ENCODE data around the gene NTMT2. TPM values are rescaled to one million over a fixed set of nuclear protein-coding genes. Genes with fewer than 3 reads are reported as not detected.

Gene NTMT2
- total and polyA plus RNA-seq, 9 of the 15 experiments (the other 6 are each of a cell fraction or from before 2014, with no cell fraction given), result not detected

DNA sequence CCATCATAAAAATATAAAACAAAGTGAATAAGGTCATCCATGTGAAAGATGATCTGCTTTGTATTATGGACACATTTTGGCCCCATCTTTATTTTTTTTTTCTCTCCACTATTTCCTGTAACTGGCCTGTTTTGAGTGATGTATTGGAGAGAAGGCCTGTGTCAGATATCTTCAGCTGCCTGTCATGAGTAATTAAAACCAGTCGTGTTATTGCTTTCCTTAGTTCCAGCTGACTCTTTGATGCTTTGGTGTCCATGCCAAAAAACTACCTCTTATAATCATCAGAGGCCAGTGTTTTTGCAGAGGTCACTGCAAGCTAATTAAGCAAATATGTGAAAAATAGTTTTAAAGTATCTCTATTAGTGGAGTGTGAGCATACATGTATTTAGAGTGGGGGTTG, 29.7 kb downstream of the NTMT2 start (continued):
- no peak for TF ChIP-seq MEF2A (IDR thresholded peaks at IDR 0.05; ENCODE audit: control insufficient read depth, low read depth, low read length)

GRCh38 chr1:170176772-170177171, 31.0 kb downstream of the NTMT2 start:
- Histone ChIP-seq H3K4me2 (ENCODE audit: insufficient read depth, low read length) (no peak overlapping the region), H3K4me1 (replicated peaks in 1 of 2; ENCODE audit: control insufficient read depth in 2 of 2, insufficient read depth in 2 of 2, low read length in 2 of 2) (no peaks in the 10 kb centered on the region), H3K79me2 (ENCODE audit: control insufficient read depth, insufficient read depth, low read length) (no peaks in the 10 kb centered on the region), H3K9ac (ENCODE audit: insufficient read depth in 1 of 2, low read depth in 2 of 2, low read length in 2 of 2) (no peak overlapping the region), H3K27me3 (ENCODE audit: control insufficient read depth in 2 of 2, insufficient read depth in 2 of 2, low read length in 2 of 2) (no peaks in the 10 kb centered on the region), H3K4me3 (no peak overlapping the region), H3K36me3 (ENCODE audit: control insufficient read depth, insufficient read depth, low read length) (no peaks in the 10 kb centered on the region), H3K9me3 (replicated peaks; ENCODE audit: control insufficient read depth, insufficient read depth, low read depth, low read length) (no peaks in the 10 kb centered on the region), H3K9me1 (ENCODE audit: control insufficient read depth, insufficient read depth, low read length) (no peaks in the 10 kb centered on the region), H2AFZ (ENCODE audit: low read depth, low read length) (no peak overlapping the region), H4K20me1 (replicated peaks; ENCODE audit: control insufficient read depth, insufficient read depth, low read length) (no peaks in the 10 kb centered on the region), H3K27ac (ENCODE audit: extremely low read depth, low read depth, low read length) (no peak overlapping the region)
- in situ Hi-C loops (cut with MboI) (no loop called here), intact Hi-C loops (cut with micrococcal nuclease) (no loop called here)
- no TSS peak for BruUV-seq (replicated peaks)
- DNase-seq (ENCODE audit: extremely low read depth in 1 of 4, low spot score in 3 of 4) (no peak), FAIRE-seq (no peak), ATAC-seq (no peak)
- WGBS (ENCODE audit: insufficient coverage, low coverage, missing lambda C conversion rate), result 0% methylated on average over 3 of the region's 3 CpGs
- no peak for TF ChIP-seq HDAC3 (IDR thresholded peaks at IDR 0.05; ENCODE audit: borderline replicate concordance, partially characterized antibody)
- no peak for TF ChIP-seq NCOA6 (IDR thresholded peaks at IDR 0.05)
- TF ChIP-seq MTA3 (IDR thresholded peaks at IDR 0.05; ENCODE audit: borderline replicate concordance), result no peak
- no peak for TF ChIP-seq MECOM (CRISPR knock-in tag; IDR thresholded peaks at IDR 0.05)
- TF ChIP-seq HDGF (IDR thresholded peaks at IDR 0.05), result no peak
- TF ChIP-seq, protein P1, sequence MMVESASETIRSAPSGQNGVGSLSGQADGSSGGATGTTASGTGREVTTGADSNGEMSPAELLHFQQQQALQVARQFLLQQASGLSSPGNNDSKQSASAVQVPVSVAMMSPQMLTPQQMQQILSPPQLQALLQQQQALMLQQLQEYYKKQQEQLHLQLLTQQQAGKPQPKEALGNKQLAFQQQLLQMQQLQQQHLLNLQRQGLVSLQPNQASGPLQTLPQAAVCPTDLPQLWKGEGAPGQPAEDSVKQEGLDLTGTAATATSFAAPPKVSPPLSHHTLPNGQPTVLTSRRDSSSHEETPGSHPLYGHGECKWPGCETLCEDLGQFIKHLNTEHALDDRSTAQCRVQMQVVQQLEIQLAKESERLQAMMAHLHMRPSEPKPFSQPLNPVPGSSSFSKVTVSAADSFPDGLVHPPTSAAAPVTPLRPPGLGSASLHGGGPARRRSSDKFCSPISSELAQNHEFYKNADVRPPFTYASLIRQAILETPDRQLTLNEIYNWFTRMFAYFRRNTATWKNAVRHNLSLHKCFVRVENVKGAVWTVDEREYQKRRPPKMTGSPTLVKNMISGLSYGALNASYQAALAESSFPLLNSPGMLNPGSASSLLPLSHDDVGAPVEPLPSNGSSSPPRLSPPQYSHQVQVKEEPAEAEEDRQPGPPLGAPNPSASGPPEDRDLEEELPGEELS (CRISPR knock-in tag; IDR thresholded peaks at IDR 0.05; ENCODE audit: borderline replicate concordance), result no peak
- TF ChIP-seq GATAD2A (IDR thresholded peaks at IDR 0.05), result no peak
- no peak for TF ChIP-seq ZNF174 (CRISPR knock-in tag; IDR thresholded peaks at IDR 0.05)
- TF ChIP-seq, protein P2, sequence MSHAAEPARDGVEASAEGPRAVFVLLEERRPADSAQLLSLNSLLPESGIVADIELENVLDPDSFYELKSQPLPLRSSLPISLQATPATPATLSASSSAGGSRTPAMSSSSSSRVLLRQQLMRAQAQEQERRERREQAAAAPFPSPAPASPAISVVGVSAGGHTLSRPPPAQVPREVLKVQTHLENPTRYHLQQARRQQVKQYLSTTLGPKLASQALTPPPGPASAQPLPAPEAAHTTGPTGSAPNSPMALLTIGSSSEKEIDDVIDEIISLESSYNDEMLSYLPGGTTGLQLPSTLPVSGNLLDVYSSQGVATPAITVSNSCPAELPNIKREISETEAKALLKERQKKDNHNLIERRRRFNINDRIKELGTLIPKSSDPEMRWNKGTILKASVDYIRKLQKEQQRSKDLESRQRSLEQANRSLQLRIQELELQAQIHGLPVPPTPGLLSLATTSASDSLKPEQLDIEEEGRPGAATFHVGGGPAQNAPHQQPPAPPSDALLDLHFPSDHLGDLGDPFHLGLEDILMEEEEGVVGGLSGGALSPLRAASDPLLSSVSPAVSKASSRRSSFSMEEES (CRISPR knock-in tag; IDR thresholded peaks at IDR 0.05), result no peak
- TF ChIP-seq MTF1 (CRISPR knock-in tag; IDR thresholded peaks at IDR 0.05; ENCODE audit: borderline replicate concordance), result no peak
- no peak for TF ChIP-seq CCNT2 (IDR thresholded peaks at IDR 0.05; ENCODE audit: borderline replicate concordance, extremely low read depth, insufficient read length, low read depth, low read length)
- no peak for TF ChIP-seq HDAC6 (IDR thresholded peaks at IDR 0.05; ENCODE audit: low read depth, low read length)
- TF ChIP-seq KDM5B (IDR thresholded peaks at IDR 0.05; ENCODE audit: insufficient replicate concordance, low read depth, low read length), result no peak
- no peak for TF ChIP-seq SNIP1 (IDR thresholded peaks at IDR 0.05; ENCODE audit: low read depth)
- no peak for TF ChIP-seq ZBTB7A (IDR thresholded peaks at IDR 0.05; ENCODE audit: borderline replicate concordance, control insufficient read depth, low read depth, low read length)
- no peak for TF ChIP-seq JUN (IDR thresholded peaks at IDR 0.05; ENCODE audit: borderline replicate concordance, low read depth, low read length)
- no peak for TF ChIP-seq JUN (CRISPR knock-in tag; IDR thresholded peaks at IDR 0.05; ENCODE audit: borderline replicate concordance)
- TF ChIP-seq ZFP36 (IDR thresholded peaks at IDR 0.05; ENCODE audit: low read depth, low read length, partially characterized antibody), result no peak
- ChIA-PET CTCF (ENCODE audit: low intra/inter-chr PET ratio) (no interaction called here), POLR2A (no interaction called here)
